ENCODE results near the gene PJA1. TPM values are rescaled to one million over a fixed set of nuclear protein-coding genes. Genes with fewer than 3 reads are reported as not detected.

The PJA1 gene, protein sequence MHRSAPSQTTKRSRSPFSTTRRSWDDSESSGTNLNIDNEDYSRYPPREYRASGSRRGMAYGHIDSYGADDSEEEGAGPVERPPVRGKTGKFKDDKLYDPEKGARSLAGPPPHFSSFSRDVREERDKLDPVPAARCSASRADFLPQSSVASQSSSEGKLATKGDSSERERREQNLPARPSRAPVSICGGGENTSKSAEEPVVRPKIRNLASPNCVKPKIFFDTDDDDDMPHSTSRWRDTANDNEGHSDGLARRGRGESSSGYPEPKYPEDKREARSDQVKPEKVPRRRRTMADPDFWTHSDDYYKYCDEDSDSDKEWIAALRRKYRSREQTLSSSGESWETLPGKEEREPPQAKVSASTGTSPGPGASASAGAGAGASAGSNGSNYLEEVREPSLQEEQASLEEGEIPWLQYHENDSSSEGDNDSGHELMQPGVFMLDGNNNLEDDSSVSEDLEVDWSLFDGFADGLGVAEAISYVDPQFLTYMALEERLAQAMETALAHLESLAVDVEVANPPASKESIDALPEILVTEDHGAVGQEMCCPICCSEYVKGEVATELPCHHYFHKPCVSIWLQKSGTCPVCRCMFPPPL
- 10 to 100 TPM; 20.0 to 50.1 (median 25.6) TPM for total RNA-seq

GRCh38 chrX:69165087-69165651 lies at the start of gene PJA1:
Gene PJA1, minus strand, starts transcription at chrX:69165453. Its CDS starts 2,380 bp downstream, at chrX:69163073.
- H3K36me3 ChIP-seq, result no peaks in the 10 kb centered on the region
- peaks cover 0 to 14% of the 10 kb centered on the region in 2 donors for H3K9me3 ChIP-seq
- intact Hi-C loops (cut with DNase I; ENCODE audit: low total_unique reads), result no loop called here
- H3K27me3 ChIP-seq, result peaks cover 0 to 42% of the 10 kb centered on the region in 2 donors
- TF ChIP-seq POLR2A (IDR thresholded peaks at IDR 0.05), result no peak
- TF ChIP-seq POLR2AphosphoS5 (IDR thresholded peaks at IDR 0.05), result peak in 2 of 3 donors; percentile 43 to 55
- peak; percentile 55 to 61 for DNase-seq (ENCODE audit: low spot score in 2 of 2)
- H3K27ac ChIP-seq, result peak within 1 kb of the TSS; percentile 75 to 83
- H3K4me3 ChIP-seq, result peak within 1 kb of the TSS; percentile 62 to 77 (median 67)
- no peaks in the 10 kb centered on the region for H3K4me1 ChIP-seq

DNA sequence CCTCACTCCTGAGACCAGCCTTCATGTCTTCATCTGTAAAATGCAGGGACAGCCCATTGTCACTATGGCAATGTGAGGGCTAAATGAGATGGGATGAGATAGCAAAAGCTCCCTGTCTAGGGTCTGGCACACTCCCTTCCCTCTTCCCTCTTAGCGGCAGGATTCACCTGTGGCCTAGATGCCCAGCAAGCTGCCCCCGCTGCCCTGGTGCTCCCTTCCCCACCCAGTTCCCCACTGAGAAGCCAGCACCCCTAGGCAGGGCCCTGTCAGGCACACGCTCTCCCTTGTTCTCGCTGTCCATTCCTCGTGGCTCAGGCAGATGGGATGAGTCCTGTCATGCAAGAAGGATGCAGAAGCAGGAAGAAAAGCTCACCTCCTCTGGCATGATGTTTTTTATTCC lies 49.2 kb upstream of the PJA1 start:
- intact Hi-C loops (cut with DNase I; ENCODE audit: low total_unique reads), result no loop called here
- H3K4me3 ChIP-seq, result no peak overlapping the region
- no peaks in the 10 kb centered on the region for H3K9me3 ChIP-seq
- H3K27ac ChIP-seq, result no peak overlapping the region
- peaks cover 0 to 86% of the 10 kb centered on the region in 2 donors for H3K27me3 ChIP-seq
- no peak for DNase-seq (ENCODE audit: low spot score in 2 of 2)
- H3K4me1 ChIP-seq, result no peaks in the 10 kb centered on the region
- TF ChIP-seq, protein P1, sequence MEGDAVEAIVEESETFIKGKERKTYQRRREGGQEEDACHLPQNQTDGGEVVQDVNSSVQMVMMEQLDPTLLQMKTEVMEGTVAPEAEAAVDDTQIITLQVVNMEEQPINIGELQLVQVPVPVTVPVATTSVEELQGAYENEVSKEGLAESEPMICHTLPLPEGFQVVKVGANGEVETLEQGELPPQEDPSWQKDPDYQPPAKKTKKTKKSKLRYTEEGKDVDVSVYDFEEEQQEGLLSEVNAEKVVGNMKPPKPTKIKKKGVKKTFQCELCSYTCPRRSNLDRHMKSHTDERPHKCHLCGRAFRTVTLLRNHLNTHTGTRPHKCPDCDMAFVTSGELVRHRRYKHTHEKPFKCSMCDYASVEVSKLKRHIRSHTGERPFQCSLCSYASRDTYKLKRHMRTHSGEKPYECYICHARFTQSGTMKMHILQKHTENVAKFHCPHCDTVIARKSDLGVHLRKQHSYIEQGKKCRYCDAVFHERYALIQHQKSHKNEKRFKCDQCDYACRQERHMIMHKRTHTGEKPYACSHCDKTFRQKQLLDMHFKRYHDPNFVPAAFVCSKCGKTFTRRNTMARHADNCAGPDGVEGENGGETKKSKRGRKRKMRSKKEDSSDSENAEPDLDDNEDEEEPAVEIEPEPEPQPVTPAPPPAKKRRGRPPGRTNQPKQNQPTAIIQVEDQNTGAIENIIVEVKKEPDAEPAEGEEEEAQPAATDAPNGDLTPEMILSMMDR (IDR thresholded peaks at IDR 0.05), result no peak
- TF ChIP-seq POLR2A (IDR thresholded peaks at IDR 0.05) (no peak), POLR2AphosphoS5 (IDR thresholded peaks at IDR 0.05) (no peak)
- no peaks in the 10 kb centered on the region for H3K36me3 ChIP-seq

GRCh38 chrX:69211701-69212100 lies 46.4 kb upstream of the PJA1 start:
- DNase-seq (ENCODE audit: low spot score in 2 of 2), result no peak
- Histone ChIP-seq H3K36me3 (no peaks in the 10 kb centered on the region), H3K9me3 (no peaks in the 10 kb centered on the region), H3K27me3 (peaks cover 0 to 86% of the 10 kb centered on the region in 2 donors), H3K4me3 (no peak overlapping the region), H3K27ac (no peak overlapping the region), H3K4me1 (no peaks in the 10 kb centered on the region)
- intact Hi-C loops (cut with DNase I; ENCODE audit: low total_unique reads), result loop anchor here (1.0 kb wide), 1 partner anchor 31 kb away; no protein-coding TSS in a partner anchor
- no peak for TF ChIP-seq POLR2AphosphoS5 (IDR thresholded peaks at IDR 0.05)
- TF ChIP-seq, protein P1 (IDR thresholded peaks at IDR 0.05), result no peak
- TF ChIP-seq POLR2A (IDR thresholded peaks at IDR 0.05), result no peak

GRCh38 chrX:69210581-69210980 lies 45.3 kb upstream of the PJA1 start:
- Histone ChIP-seq H3K9me3 (no peaks in the 10 kb centered on the region), H3K36me3 (no peaks in the 10 kb centered on the region), H3K4me3 (no peak overlapping the region), H3K27me3 (peaks cover 0 to 86% of the 10 kb centered on the region in 2 donors), H3K27ac (no peak overlapping the region), H3K4me1 (no peaks in the 10 kb centered on the region)
- no peak for TF ChIP-seq POLR2AphosphoS5 (IDR thresholded peaks at IDR 0.05)
- no peak for TF ChIP-seq POLR2A (IDR thresholded peaks at IDR 0.05)
- TF ChIP-seq, protein P1 (IDR thresholded peaks at IDR 0.05), result no peak
- DNase-seq (ENCODE audit: low spot score in 2 of 2), result no peak
- intact Hi-C loops (cut with DNase I; ENCODE audit: low total_unique reads), result no loop called here

GRCh38 chrX:69207216-69207615 lies 42.0 kb upstream of the PJA1 start:
- no peak for DNase-seq (ENCODE audit: low spot score in 2 of 2)
- TF ChIP-seq POLR2A (IDR thresholded peaks at IDR 0.05) (no peak), POLR2AphosphoS5 (IDR thresholded peaks at IDR 0.05) (no peak)
- TF ChIP-seq, protein P1 (IDR thresholded peaks at IDR 0.05), result no peak

More at GRCh38 chrX:69207216-69207615, 42.0 kb upstream of the PJA1 start:
- Histone ChIP-seq H3K36me3 (no peaks in the 10 kb centered on the region), H3K4me3 (no peak overlapping the region), H3K27ac (no peak overlapping the region), H3K4me1 (no peaks in the 10 kb centered on the region), H3K27me3 (peaks cover 0 to 79% of the 10 kb centered on the region in 2 donors), H3K9me3 (no peaks in the 10 kb centered on the region)
- intact Hi-C loops (cut with DNase I; ENCODE audit: low total_unique reads), result no loop called here
